Peyer's patch (tissue), 4 donors: Measurements from ENCODE around the gene NGDN.
"Not testable (repeated sequence)": the region's sequence is repeated elsewhere in the genome, so short reads cannot be mapped to it uniquely, and the experiment has no call there.

Experiments used
- POLR2A ChIP-seq, 2 donors: fragments of 450-650 bp; IDR thresholded peaks; one replicate each; pipeline ENCODE4 v1.5.1; 2017; ENCODE audit warnings: antibody characterized with exemption in 2 of 2, mild to moderate bottlenecking in 2 of 2, moderate library complexity in 2 of 2
- TF ChIP-seq, protein P1 (sequence below), 6 experiments: fragments of 450-650 bp in 4 of 6; fragments of 200-600 bp in 2 of 6; sonication (generic) in 1 of 6; IDR thresholded peaks; one replicate each; pipeline ENCODE4 v1.5.1; 2017 to 2019; ENCODE audit warnings: antibody characterized with exemption in 6 of 6, mild to moderate bottlenecking in 3 of 6, moderate library complexity in 1 of 6

DNA sequence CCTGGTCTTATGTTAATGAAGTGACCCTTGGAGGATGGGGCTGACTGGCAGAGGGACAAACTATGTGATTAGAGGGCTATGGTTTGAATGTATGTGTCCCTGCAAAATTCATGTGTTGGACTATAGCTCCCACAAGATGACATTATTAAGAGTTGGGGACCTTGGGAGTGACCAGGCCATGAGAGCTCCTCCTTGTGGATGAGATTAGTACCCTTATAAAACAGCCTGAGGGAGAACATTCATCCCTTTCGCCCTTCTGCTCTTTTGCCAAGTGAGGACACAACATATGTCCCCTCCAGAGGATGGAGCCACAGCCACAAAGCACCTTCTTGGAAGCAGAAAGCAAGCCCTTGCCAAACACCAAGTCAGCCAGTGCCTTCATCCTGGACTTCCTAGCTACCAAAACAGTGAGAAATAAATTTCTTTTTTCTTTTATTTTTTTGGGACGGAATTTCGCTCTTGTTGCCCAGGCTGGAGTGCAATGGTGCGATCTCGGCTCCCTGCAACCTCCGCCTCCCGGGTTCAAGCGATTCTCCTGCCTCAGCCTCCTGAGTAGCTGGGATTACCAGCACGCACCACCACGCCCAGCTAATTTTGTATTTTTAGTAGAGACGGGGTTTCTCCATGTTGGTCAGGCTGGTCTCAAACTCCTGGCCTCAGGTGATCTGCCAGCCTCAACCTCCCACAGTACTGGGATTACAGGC, 12.5 kb upstream of the NGDN start:
- TF ChIP-seq, protein P1, sequence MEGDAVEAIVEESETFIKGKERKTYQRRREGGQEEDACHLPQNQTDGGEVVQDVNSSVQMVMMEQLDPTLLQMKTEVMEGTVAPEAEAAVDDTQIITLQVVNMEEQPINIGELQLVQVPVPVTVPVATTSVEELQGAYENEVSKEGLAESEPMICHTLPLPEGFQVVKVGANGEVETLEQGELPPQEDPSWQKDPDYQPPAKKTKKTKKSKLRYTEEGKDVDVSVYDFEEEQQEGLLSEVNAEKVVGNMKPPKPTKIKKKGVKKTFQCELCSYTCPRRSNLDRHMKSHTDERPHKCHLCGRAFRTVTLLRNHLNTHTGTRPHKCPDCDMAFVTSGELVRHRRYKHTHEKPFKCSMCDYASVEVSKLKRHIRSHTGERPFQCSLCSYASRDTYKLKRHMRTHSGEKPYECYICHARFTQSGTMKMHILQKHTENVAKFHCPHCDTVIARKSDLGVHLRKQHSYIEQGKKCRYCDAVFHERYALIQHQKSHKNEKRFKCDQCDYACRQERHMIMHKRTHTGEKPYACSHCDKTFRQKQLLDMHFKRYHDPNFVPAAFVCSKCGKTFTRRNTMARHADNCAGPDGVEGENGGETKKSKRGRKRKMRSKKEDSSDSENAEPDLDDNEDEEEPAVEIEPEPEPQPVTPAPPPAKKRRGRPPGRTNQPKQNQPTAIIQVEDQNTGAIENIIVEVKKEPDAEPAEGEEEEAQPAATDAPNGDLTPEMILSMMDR (IDR thresholded peaks at IDR 0.05): not testable (repeated sequence)
- TF ChIP-seq POLR2A (IDR thresholded peaks at IDR 0.05): not testable (repeated sequence)
